HL-60 (cell line): Measurements from ENCODE around the gene CR2.

Source experiments
- DNase-seq, 2 experiments: peaks; one replicate each; pipeline ENCODE4 v3.0.0-alpha.2; 2010 to 2020; ENCODE audit warnings: low read depth in 1 of 2, low spot score in 1 of 2
- H3K27ac ChIP-seq: fragments of 250-450 bp; sonication (Bioruptor Pico); replicated peaks from 2 replicates; pipeline ENCODE4 v1.5.1; 2020; ENCODE audit warnings: mild to moderate bottlenecking, moderate library complexity
- H3K27me3 ChIP-seq: fragments of 250-450 bp; sonication (Bioruptor Pico); 2 replicates; pipeline ENCODE4 v1.5.1; 2021; ENCODE audit warnings: mild to moderate bottlenecking, moderate library complexity; ENCODE audit not compliant: insufficient read depth, poor library complexity, severe bottlenecking
- H3K4me3 ChIP-seq: replicated peaks from 2 replicates; pipeline ENCODE4 v1.5.1; 2011; ENCODE audit warnings: mild to moderate bottlenecking, control low read depth, low read length; ENCODE audit not compliant: insufficient read depth
- GABPA ChIP-seq: IDR thresholded peaks from 2 replicates; pipeline ENCODE4 v1.6.1; 2012; ENCODE audit warnings: low read depth
- POLR2AphosphoS5 ChIP-seq: IDR thresholded peaks from 2 replicates; pipeline ENCODE4 v1.6.1; 2012; ENCODE audit warnings: low read depth
- REST ChIP-seq: IDR thresholded peaks from 2 replicates; pipeline ENCODE4 v1.6.1; 2012; ENCODE audit warnings: low read depth; ENCODE audit not compliant: insufficient replicate concordance
- SPI1 ChIP-seq: IDR thresholded peaks from 2 replicates; pipeline ENCODE4 v1.6.1; 2012; ENCODE audit warnings: low read depth, mild to moderate bottlenecking, borderline replicate concordance
- TF ChIP-seq, protein P1 (sequence below): IDR thresholded peaks from one replicate; pipeline ENCODE4 v1.5.1; 2011; ENCODE audit warnings: low read length, control low read depth, inconsistent platforms; ENCODE audit not compliant: insufficient read depth

Gene CR2

DNA sequence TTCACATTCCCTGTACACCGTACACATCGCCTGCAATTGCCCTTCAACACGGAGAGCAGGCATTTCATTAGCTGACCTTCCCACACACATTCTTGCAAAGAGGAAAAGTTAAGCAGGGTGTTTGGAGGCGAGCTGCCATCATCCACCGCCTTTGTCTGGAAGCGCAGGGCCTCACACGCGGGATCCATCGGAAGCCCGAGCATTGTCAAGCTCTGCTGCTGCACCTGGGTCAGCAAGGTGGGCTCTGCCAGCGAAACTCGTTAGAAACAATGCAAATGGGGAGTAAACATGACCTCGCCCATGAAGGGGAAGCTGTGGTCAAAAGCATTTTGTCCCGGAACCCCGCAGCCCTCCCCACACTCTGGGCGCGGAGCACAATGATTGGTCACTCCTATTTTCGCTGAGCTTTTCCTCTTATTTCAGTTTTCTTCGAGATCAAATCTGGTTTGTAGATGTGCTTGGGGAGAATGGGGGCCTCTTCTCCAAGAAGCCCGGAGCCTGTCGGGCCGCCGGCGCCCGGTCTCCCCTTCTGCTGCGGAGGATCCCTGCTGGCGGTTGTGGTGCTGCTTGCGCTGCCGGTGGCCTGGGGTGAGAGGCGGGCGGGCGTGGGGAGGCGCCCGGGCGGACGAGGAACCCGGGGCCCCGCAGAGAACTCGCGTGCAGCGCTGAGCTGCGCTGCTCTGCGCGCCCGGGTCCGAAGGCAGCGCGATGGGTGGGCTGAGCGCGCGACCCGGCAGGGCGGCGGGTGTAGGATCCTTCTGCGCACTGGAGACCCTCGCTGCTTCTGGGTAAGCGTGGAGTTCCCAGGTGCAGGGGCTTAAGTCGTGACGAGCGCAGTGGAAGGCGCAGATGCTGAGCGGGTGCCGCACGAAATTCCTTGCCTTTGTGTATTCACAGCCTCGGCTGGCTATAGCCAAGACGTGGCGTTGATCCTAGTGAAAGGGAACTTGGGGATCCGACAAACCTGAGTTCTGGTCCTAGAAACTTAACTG lies 42.0 kb downstream of the CR2 start, which contains the start of gene CR1:
TSS of gene CR1 (plus strand) at position 357 of the 992 bp plus-strand sequence. CDS start at position 468, 111 bp downstream.
- TF ChIP-seq SPI1 (no peak), REST (no peak), POLR2AphosphoS5 (no peak), GABPA (no peak)
- TF ChIP-seq, protein P1, sequence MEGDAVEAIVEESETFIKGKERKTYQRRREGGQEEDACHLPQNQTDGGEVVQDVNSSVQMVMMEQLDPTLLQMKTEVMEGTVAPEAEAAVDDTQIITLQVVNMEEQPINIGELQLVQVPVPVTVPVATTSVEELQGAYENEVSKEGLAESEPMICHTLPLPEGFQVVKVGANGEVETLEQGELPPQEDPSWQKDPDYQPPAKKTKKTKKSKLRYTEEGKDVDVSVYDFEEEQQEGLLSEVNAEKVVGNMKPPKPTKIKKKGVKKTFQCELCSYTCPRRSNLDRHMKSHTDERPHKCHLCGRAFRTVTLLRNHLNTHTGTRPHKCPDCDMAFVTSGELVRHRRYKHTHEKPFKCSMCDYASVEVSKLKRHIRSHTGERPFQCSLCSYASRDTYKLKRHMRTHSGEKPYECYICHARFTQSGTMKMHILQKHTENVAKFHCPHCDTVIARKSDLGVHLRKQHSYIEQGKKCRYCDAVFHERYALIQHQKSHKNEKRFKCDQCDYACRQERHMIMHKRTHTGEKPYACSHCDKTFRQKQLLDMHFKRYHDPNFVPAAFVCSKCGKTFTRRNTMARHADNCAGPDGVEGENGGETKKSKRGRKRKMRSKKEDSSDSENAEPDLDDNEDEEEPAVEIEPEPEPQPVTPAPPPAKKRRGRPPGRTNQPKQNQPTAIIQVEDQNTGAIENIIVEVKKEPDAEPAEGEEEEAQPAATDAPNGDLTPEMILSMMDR: no peak
- H3K27ac ChIP-seq: peak within 1 kb of the TSS; percentile 23
- peak within 1 kb of the TSS; percentile 56 for H3K4me3 ChIP-seq
- DNase-seq: peak; percentile 43 to 76
- H3K27me3 ChIP-seq: no peaks in the 10 kb centered on the region

GRCh38 chr1:207497941-207498340 lies 43.8 kb downstream of the CR2 start:
- Histone ChIP-seq H3K4me3 (no peak overlapping the region), H3K27me3 (peaks cover 3% of the 10 kb centered on the region), H3K27ac (peak overlapping the region; percentile 25)
- peak; percentile 36 to 61 for DNase-seq
- TF ChIP-seq REST: no peak
- TF ChIP-seq SPI1: no peak
- no peak for TF ChIP-seq POLR2AphosphoS5
- no peak for TF ChIP-seq GABPA
- TF ChIP-seq, protein P1: no peak

GRCh38 chr1:207499573-207499972 lies 45.4 kb downstream of the CR2 start:
- peak; percentile 42 to 71 for DNase-seq
- Histone ChIP-seq H3K27me3 (peaks cover 3% of the 10 kb centered on the region), H3K4me3 (no peak overlapping the region), H3K27ac (no peak overlapping the region)
- no peak for TF ChIP-seq GABPA
- TF ChIP-seq, protein P1: peak; percentile 58
